DND-41 (cell line): ENCODE results near the gene UBTD1.

Source experiments
- ATAC-seq: fragments of 200-7000 bp; cut with Tn5 transposase; 3 replicates; pipeline ENCODE4 v1.9.1; 2021; ENCODE audit warnings: low read depth; ENCODE audit not compliant: insufficient read depth
- DNase-seq: peaks from one replicate; pipeline ENCODE4 v3.0.0-alpha.2; 2020
- H2AFZ ChIP-seq: 2 replicates; pipeline ENCODE4 v1.6.0; 2012; ENCODE audit warnings: low read depth, low read length
- H3K27ac ChIP-seq: 2 replicates; pipeline ENCODE4 v1.5.1; 2012; ENCODE audit warnings: low read length, inconsistent platforms
- H3K27me3 ChIP-seq: fragments of 200-600 bp; sonication (generic); 2 replicates; pipeline ENCODE4 v1.6.0; 2012; ENCODE audit warnings: low read length, mild to moderate bottlenecking, inconsistent platforms; ENCODE audit not compliant: insufficient read depth, poor library complexity
- H3K36me3 ChIP-seq: 2 replicates; pipeline ENCODE4 v1.5.1; 2012; ENCODE audit warnings: low read length, inconsistent platforms; ENCODE audit not compliant: insufficient read depth
- H3K4me1 ChIP-seq: 2 replicates; pipeline ENCODE4 v1.5.1; 2012; ENCODE audit warnings: mild to moderate bottlenecking, low read length; ENCODE audit not compliant: insufficient read depth
- H3K4me2 ChIP-seq: 2 replicates; pipeline ENCODE4 v1.6.0; 2012; ENCODE audit warnings: mild to moderate bottlenecking, moderate library complexity, low read length, inconsistent platforms; ENCODE audit not compliant: insufficient read depth
- H3K4me3 ChIP-seq, 2 experiments: fragments of 200-600 bp in 1 of 2; shearing (Covaris generic) in 1 of 2; 2 replicates each; pipeline ENCODE4 v1.5.1; 2012 to 2016; ENCODE audit warnings: inconsistent platforms in 2 of 2, low read length in 2 of 2, mild to moderate bottlenecking in 2 of 2, low read depth in 1 of 2, moderate library complexity in 1 of 2
- H3K79me2 ChIP-seq: 2 replicates; pipeline ENCODE4 v1.6.0; 2012; ENCODE audit warnings: low read length, inconsistent platforms; ENCODE audit not compliant: insufficient read depth
- H3K9ac ChIP-seq: 2 replicates; pipeline ENCODE4 v1.6.0; 2012; ENCODE audit warnings: low read depth, mild to moderate bottlenecking, inconsistent platforms, low read length, moderate library complexity
- H3K9me3 ChIP-seq: 2 replicates; pipeline ENCODE4 v1.5.1; 2012; ENCODE audit warnings: low read length, moderate library complexity, mild to moderate bottlenecking, inconsistent platforms; ENCODE audit not compliant: insufficient read depth, severe bottlenecking
- H4K20me1 ChIP-seq: 2 replicates; pipeline ENCODE4 v1.6.0; 2012; ENCODE audit warnings: low read length; ENCODE audit not compliant: insufficient read depth
- CTCF ChIP-seq: IDR thresholded peaks from 2 replicates; pipeline ENCODE4 v1.5.1; 2012; ENCODE audit warnings: borderline replicate concordance, low read length, moderate library complexity, mild to moderate bottlenecking; ENCODE audit not compliant: poor library complexity, severe bottlenecking; ENCODE audit errors: extremely low read depth
- EZH2 ChIP-seq: IDR thresholded peaks from 3 replicates; pipeline ENCODE4 v1.6.1; 2012; ENCODE audit warnings: borderline replicate concordance, low read depth, mild to moderate bottlenecking, moderate library complexity, low read length, inconsistent platforms; ENCODE audit not compliant: severe bottlenecking

Gene UBTD1

GRCh38 chr10:97494863-97495506, 3.7 kb upstream of the UBTD1 start:
- Histone ChIP-seq H3K27ac (no peak overlapping the region), H4K20me1 (peaks cover 70% of the 10 kb centered on the region), H3K9me3 (no peaks in the 10 kb centered on the region), H3K79me2 (peaks cover 81% of the 10 kb centered on the region), H3K27me3 (peaks cover 12% of the 10 kb centered on the region), H3K4me3 (no peak overlapping the region), H3K4me2 (peak overlapping the region; percentile 92; the same call in 1 of the 2 replicates), H3K36me3 (peaks cover 29% of the 10 kb centered on the region), H3K4me1 (peaks cover 40% of the 10 kb centered on the region), H2AFZ (no peak overlapping the region), H3K9ac (no peak overlapping the region)
- TF ChIP-seq EZH2 (no peak), CTCF (no peak)
- ATAC-seq (no peak), DNase-seq (no peak)

- ATAC-seq (peak; percentile 49), DNase-seq (peak; percentile 82)
- H4K20me1 ChIP-seq, result peaks cover 57% of the 10 kb centered on the region
- peak overlapping the region; percentile 92 for H3K4me2 ChIP-seq
- peaks cover 56% of the 10 kb centered on the region for H3K79me2 ChIP-seq
- H3K36me3 ChIP-seq, result peaks cover 17% of the 10 kb centered on the region
- H3K27ac ChIP-seq, result peak overlapping the region; percentile 81
- TF ChIP-seq EZH2 (no peak), CTCF (no peak)
- H3K4me3 ChIP-seq, result peak overlapping the region; percentile 61 to 94
- no peaks in the 10 kb centered on the region for H3K9me3 ChIP-seq
- peak overlapping the region; percentile 70 for H3K9ac ChIP-seq
- H3K27me3 ChIP-seq, result peaks cover 27% of the 10 kb centered on the region
- peaks cover 40% of the 10 kb centered on the region for H3K4me1 ChIP-seq
- peak overlapping the region; percentile 92 for H2AFZ ChIP-seq
Observed at GRCh38 chr10:97497572-97498075, 1.1 kb upstream of the UBTD1 start.

GRCh38 chr10:97498076-97498840, 466 bp upstream of the UBTD1 start, which contains the start of gene MMS19:
Gene MMS19, minus strand, starts transcription at chr10:97498422. Its CDS starts 38 bp downstream, at chr10:97498384.
- DNase-seq, result peak; percentile 100
- H3K79me2 ChIP-seq, result peaks cover 49% of the 10 kb centered on the region
- no peak for TF ChIP-seq EZH2
- TF ChIP-seq CTCF, result no peak

More at GRCh38 chr10:97498076-97498840, 466 bp upstream of the UBTD1 start, which contains the start of gene MMS19:
- peak within 1 kb of the TSS; percentile 81 for H3K27ac ChIP-seq
- H3K36me3 ChIP-seq, result peaks cover 13% of the 10 kb centered on the region
- peaks cover 40% of the 10 kb centered on the region for H3K4me1 ChIP-seq
- peak within 1 kb of the TSS; percentile 61 to 94 for H3K4me3 ChIP-seq
- peak within 1 kb of the TSS; percentile 92 for H3K4me2 ChIP-seq
- H3K27me3 ChIP-seq, result peaks cover 29% of the 10 kb centered on the region
- ATAC-seq, result peak; percentile 86
- H3K9ac ChIP-seq, result peak within 1 kb of the TSS; percentile 70
- no peaks in the 10 kb centered on the region for H3K9me3 ChIP-seq
- peaks cover 52% of the 10 kb centered on the region for H4K20me1 ChIP-seq
- peak within 1 kb of the TSS; percentile 92 for H2AFZ ChIP-seq
